A673 (cell line): ENCODE measurements around the gene ARHGAP15.

Source experiments
- EZH2 ChIP-seq: fragments of 200-600 bp; sonication (generic); IDR thresholded peaks from 2 replicates; pipeline ENCODE4 v1.6.1; 2017; ENCODE audit warnings: borderline replicate concordance, low read depth, mild to moderate bottlenecking, mixed read lengths, antibody characterized with exemption, low read length; ENCODE audit not compliant: poor library complexity, severe bottlenecking
- TF ChIP-seq, protein P1 (sequence below): fragments of 300-800, 200-600 bp; sonication (generic); conservative IDR thresholded peaks from 2 replicates; pipeline ENCODE4 v1.5.1; 2017; ENCODE audit warnings: low read depth, mild to moderate bottlenecking, antibody characterized with exemption, low read length, moderate library complexity, mixed read lengths

DNA sequence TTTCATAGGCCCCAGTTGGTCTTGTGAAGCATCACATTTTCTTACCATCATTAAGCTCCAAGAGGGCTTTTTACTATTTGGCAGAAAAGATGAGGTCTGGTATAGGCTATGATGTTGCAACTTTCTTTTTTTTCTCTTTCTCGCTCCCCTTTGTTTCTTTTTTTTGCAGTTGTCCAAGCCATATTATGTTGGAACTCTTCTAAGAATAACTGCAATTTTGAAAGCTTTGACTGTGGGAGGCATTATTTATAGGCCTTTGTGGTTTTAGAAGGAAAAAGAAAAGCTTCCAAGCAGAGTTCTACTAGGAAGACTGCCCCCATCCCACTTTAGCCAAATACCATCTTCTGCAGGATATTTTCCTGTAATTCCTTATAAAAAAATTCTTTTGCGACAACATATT, 571.6 kb downstream of the ARHGAP15 start:
- TF ChIP-seq, protein P1, sequence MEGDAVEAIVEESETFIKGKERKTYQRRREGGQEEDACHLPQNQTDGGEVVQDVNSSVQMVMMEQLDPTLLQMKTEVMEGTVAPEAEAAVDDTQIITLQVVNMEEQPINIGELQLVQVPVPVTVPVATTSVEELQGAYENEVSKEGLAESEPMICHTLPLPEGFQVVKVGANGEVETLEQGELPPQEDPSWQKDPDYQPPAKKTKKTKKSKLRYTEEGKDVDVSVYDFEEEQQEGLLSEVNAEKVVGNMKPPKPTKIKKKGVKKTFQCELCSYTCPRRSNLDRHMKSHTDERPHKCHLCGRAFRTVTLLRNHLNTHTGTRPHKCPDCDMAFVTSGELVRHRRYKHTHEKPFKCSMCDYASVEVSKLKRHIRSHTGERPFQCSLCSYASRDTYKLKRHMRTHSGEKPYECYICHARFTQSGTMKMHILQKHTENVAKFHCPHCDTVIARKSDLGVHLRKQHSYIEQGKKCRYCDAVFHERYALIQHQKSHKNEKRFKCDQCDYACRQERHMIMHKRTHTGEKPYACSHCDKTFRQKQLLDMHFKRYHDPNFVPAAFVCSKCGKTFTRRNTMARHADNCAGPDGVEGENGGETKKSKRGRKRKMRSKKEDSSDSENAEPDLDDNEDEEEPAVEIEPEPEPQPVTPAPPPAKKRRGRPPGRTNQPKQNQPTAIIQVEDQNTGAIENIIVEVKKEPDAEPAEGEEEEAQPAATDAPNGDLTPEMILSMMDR = no peak
- no peak for TF ChIP-seq EZH2
